K562 (cell line): ENCODE results near the gene THSD8. TPM values are rescaled to one million over a fixed set of nuclear protein-coding genes. Genes with fewer than 3 reads are reported as not detected.

Source experiments
- CHAMP1 ChIP-seq: fragments of 450-650 bp; IDR thresholded peaks from 2 replicates; pipeline ENCODE4 v1.6.1; 2016; ENCODE audit warnings: mild to moderate bottlenecking
- CTCF ChIP-seq, 3 experiments: IDR thresholded peaks in 2 of 3; conservative IDR thresholded peaks in 1 of 3; 2 replicates each; pipeline ENCODE4 v1.5.1; 2011 to 2012; ENCODE audit warnings: low read length in 3 of 3, mild to moderate bottlenecking in 3 of 3, control low read depth in 2 of 3, improper control_type of control experiment in 1 of 3, inconsistent platforms in 1 of 3, low read depth in 1 of 3, mixed read lengths in 1 of 3, moderate library complexity in 1 of 3; ENCODE audit not compliant: insufficient read depth in 2 of 3
- ETS1 ChIP-seq: conservative IDR thresholded peaks from 2 replicates; pipeline ENCODE4 v1.6.1; 2011; ENCODE audit warnings: low read depth, mild to moderate bottlenecking, low read length; ENCODE audit not compliant: control insufficient read depth
- ILF3 ChIP-seq: fragments of 450-650 bp; IDR thresholded peaks from 2 replicates; pipeline ENCODE4 v1.6.1; 2018; ENCODE audit warnings: antibody characterized with exemption, mild to moderate bottlenecking, moderate library complexity, borderline replicate concordance
- MCM3 ChIP-seq: fragments of 450-650 bp; IDR thresholded peaks from 2 replicates; pipeline ENCODE4 v1.6.1; 2016
- MLLT1 ChIP-seq, 2 experiments: fragments of 450-650 bp; IDR thresholded peaks; 2 replicates each; pipeline ENCODE4 v1.6.1; 2016
- MYNN ChIP-seq, 2 experiments: sonication (generic); formaldehyde crosslinking in 1 of 2; IDR thresholded peaks; 2 replicates each; pipeline versions ENCODE4 v1.5.0 to v1.6.1; 2016 to 2020; ENCODE audit warnings: antibody characterized with exemption in 1 of 2, missing genetic modification reagents in 1 of 2
- PHF20 ChIP-seq: fragments of 450-650 bp; IDR thresholded peaks from 2 replicates; pipeline ENCODE4 v1.6.1; 2018; ENCODE audit not compliant: partially characterized antibody
- POLR2AphosphoS2 ChIP-seq: IDR thresholded peaks from 2 replicates; pipeline ENCODE4 v1.6.1; 2012; ENCODE audit warnings: low read length, improper control_type of control experiment
- RFX5 ChIP-seq: IDR thresholded peaks from 2 replicates; pipeline ENCODE4 v1.6.1; 2011; ENCODE audit warnings: low read depth, mild to moderate bottlenecking, improper control_type of control experiment, low read length
- SNAPC5 ChIP-seq: fragments of 250-450 bp; sonication (Bioruptor Pico); IDR thresholded peaks from 2 replicates; pipeline ENCODE4 v1.8.0; 2021; ENCODE audit warnings: moderate library complexity, mild to moderate bottlenecking, inconsistent platforms
- SP1 ChIP-seq: sonication (generic); formaldehyde crosslinking; IDR thresholded peaks from 2 replicates; pipeline ENCODE4 v1.8.1; 2022; ENCODE audit warnings: mild to moderate bottlenecking, missing genetic modification reagents
- SPI1 ChIP-seq: IDR thresholded peaks from 2 replicates; pipeline ENCODE4 v1.6.1; 2011; ENCODE audit warnings: low read depth, low read length, control low read depth, borderline replicate concordance
- SRSF1 ChIP-seq: fragments of 200-400 bp; formaldehyde crosslinking; IDR thresholded peaks from 2 replicates; pipeline ENCODE4 v1.6.1; 2017; ENCODE audit warnings: mild to moderate bottlenecking, low read depth, low read length, moderate library complexity
- TGIF2 ChIP-seq: sonication (generic); formaldehyde crosslinking; IDR thresholded peaks from 2 replicates; pipeline ENCODE4 v1.8.1; 2022; ENCODE audit warnings: mild to moderate bottlenecking, missing genetic modification reagents, moderate library complexity
- ZBTB26 ChIP-seq: fragments of 450-650 bp; formaldehyde crosslinking; IDR thresholded peaks from 2 replicates; pipeline ENCODE4 v1.4.0; 2022; ENCODE audit warnings: missing genetic modification characterization
- ZBTB7A ChIP-seq: IDR thresholded peaks from 2 replicates; pipeline ENCODE4 v1.6.1; 2011; ENCODE audit warnings: low read depth, mild to moderate bottlenecking, low read length, moderate library complexity, borderline replicate concordance; ENCODE audit not compliant: control insufficient read depth
- ZNF77 ChIP-seq: fragments of 250-450 bp; sonication (Bioruptor Pico); IDR thresholded peaks from 2 replicates; pipeline ENCODE4 v1.5.0; 2020
- polyA plus RNA-seq, 8 experiments: library from polyadenylated mRNA; depleted of rRNA in 4 of 8; stranded (reverse) in 5 of 8; unstranded in 3 of 8; fragments of >200 nt; fragmentation: Nextera tagmentation in 2 of 8; fragmentation: Illumina TruSeq in 1 of 8; extraction: Ambion mirVana in 2 of 8; extraction: Trizol in 1 of 8; gene quantifications; 2 replicates each; pipeline versions ENCODE4 v1.2.1 to v1.2.3, GENCODE V29; 2011 to 2014; ENCODE audit warnings: inconsistent platforms in 1 of 8, missing spikeins in 1 of 8
- total RNA-seq, 7 experiments: library from RNA; depleted of rRNA in 6 of 7; stranded (reverse); fragments of >200 nt in 6 of 7; fragmentation: Illumina TruSeq in 2 of 7; extraction: Trizol in 2 of 7; gene quantifications; 2 replicates each; pipeline versions ENCODE4 v1.2.1 to v1.2.3, GENCODE V29; 2011 to 2021; ENCODE audit warnings: low replicate concordance in 1 of 7

The THSD8 gene
- total and polyA plus RNA-seq, 9 of the 15 experiments (the other 6 are each of a cell fraction or from before 2014, with no cell fraction given): 8.4 to 42.4 (median 19.9) TPM; not detected in 2

GRCh38 chr19:12791345-12792050, 10.4 kb upstream of the THSD8 start, which contains the start of gene JUNB (continued):
- TF ChIP-seq ETS1: peak; percentile 92
- TF ChIP-seq SRSF1: 0 out of 2 replicates have a peak, but pooled peaks have one; percentile 61
- TF ChIP-seq MLLT1 (IDR thresholded peaks at IDR 0.05): peak; percentile 81 to 84; a peak in 3 of 4 replicates
- peak; percentile 63 for TF ChIP-seq SPI1
- TF ChIP-seq ILF3: peak; percentile 92; the same call in 1 of the 2 replicates
- TF ChIP-seq MYNN (IDR thresholded peaks at IDR 0.05): peak; percentile 43; the same call in 1 of the 2 replicates
- no peak for TF ChIP-seq MYNN (CRISPR knock-in tag; IDR thresholded peaks at IDR 0.05)
- no peak for TF ChIP-seq MCM3
- peak; percentile 93 for TF ChIP-seq SP1 (CRISPR knock-in tag)
- peak in 1 of 3 experiments; percentile 12; a peak in 1 of 6 replicates for TF ChIP-seq CTCF (IDR thresholded peaks at IDR 0.05 in 2 of 3, conservative IDR thresholded peaks at IDR 0.05 in 1 of 3; ENCODE audit: insufficient read depth in 2 of 3, low read depth in 1 of 3, low read length in 3 of 3)
- no peak for TF ChIP-seq CHAMP1
- TF ChIP-seq ZNF77 (CRISPR knock-in tag): 0 out of 2 replicates have a peak, but pooled peaks have one; percentile 70
- 0 out of 2 replicates have a peak, but pooled peaks have one; percentile 44 for TF ChIP-seq ZBTB26 (CRISPR knock-in tag)
- TF ChIP-seq ZBTB7A: peak; percentile 84
- peak; percentile 61 for TF ChIP-seq PHF20
- peak; percentile 92; the same call in 1 of the 2 replicates for TF ChIP-seq TGIF2
- 0 out of 2 replicates have a peak, but pooled peaks have one; percentile 6 for TF ChIP-seq RFX5
- no peak for TF ChIP-seq SNAPC5
- peak; percentile 96; the same call in 1 of the 2 replicates for TF ChIP-seq POLR2AphosphoS2
